ENCODE measurements around the gene PIGL.

DNA sequence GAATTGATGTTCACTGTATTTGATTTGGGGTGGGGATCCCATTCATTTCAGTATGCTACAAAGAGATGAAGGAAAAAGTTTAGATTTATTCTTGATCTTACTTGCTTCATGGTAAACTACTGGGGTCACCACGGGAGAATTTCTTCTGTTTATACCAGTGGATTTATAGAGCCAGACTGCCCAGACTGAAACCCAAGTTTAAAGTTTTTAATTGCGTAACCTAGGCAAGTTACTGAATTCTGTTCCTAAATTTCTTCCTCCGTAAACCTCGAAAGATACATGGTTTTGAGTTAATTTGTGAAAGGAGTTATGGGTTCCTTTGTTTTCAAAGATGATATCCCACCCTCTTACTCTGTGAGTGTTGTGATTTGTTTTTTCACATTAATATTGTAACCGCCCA is 26.4 kb downstream of the PIGL start:
- TF ChIP-seq, protein P1, sequence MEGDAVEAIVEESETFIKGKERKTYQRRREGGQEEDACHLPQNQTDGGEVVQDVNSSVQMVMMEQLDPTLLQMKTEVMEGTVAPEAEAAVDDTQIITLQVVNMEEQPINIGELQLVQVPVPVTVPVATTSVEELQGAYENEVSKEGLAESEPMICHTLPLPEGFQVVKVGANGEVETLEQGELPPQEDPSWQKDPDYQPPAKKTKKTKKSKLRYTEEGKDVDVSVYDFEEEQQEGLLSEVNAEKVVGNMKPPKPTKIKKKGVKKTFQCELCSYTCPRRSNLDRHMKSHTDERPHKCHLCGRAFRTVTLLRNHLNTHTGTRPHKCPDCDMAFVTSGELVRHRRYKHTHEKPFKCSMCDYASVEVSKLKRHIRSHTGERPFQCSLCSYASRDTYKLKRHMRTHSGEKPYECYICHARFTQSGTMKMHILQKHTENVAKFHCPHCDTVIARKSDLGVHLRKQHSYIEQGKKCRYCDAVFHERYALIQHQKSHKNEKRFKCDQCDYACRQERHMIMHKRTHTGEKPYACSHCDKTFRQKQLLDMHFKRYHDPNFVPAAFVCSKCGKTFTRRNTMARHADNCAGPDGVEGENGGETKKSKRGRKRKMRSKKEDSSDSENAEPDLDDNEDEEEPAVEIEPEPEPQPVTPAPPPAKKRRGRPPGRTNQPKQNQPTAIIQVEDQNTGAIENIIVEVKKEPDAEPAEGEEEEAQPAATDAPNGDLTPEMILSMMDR (IDR thresholded peaks at IDR 0.05), result no peak
- no peak for TF ChIP-seq POLR2A (IDR thresholded peaks at IDR 0.05)

Data from uterus (tissue), 2 donors.